ENCODE measurements around the gene REM1.

- TF ChIP-seq CTCF (conservative IDR thresholded peaks at IDR 0.05) (no peak), EZH2 (IDR thresholded peaks at IDR 0.05; ENCODE audit: low read depth) (no peak)
These were observed 13.0 kb downstream of the REM1 start for GRCh38 chr20:31488115-31488514.

All from PC-9 (cell line).